ENCODE data around the gene CCDC34. TPM values are rescaled to one million over a fixed set of nuclear protein-coding genes. Genes with fewer than 3 reads are reported as not detected.

Gene CCDC34
- total and polyA plus RNA-seq, 9 donors = 13.7 to 29.6 (median 17.8) TPM

GRCh38 chr11:27295928-27296327, 67.1 kb downstream of the CCDC34 start:
- H3K27ac ChIP-seq (ENCODE audit: low read length) = peak overlapping the region; percentile 54
- no peak overlapping the region for H3K4me3 ChIP-seq (ENCODE audit: low read length)
- peak; percentile 79 for DNase-seq
- H3K9me3 ChIP-seq (replicated peaks; ENCODE audit: control insufficient read depth, low read depth, low read length) = peaks cover 8% of the 10 kb centered on the region
- H3K4me1 ChIP-seq (ENCODE audit: control insufficient read depth, insufficient read depth, low read length) = peaks cover 2% of the 10 kb centered on the region
- no peaks in the 10 kb centered on the region for H3K36me3 ChIP-seq (ENCODE audit: control insufficient read depth, insufficient read depth, low read length)
- no CpG with 5 or more reads among the region's 1 CpG for WGBS (ENCODE audit: insufficient coverage)
- H3K27me3 ChIP-seq (ENCODE audit: control insufficient read depth, insufficient read depth, low read length) = no peaks in the 10 kb centered on the region

DNA sequence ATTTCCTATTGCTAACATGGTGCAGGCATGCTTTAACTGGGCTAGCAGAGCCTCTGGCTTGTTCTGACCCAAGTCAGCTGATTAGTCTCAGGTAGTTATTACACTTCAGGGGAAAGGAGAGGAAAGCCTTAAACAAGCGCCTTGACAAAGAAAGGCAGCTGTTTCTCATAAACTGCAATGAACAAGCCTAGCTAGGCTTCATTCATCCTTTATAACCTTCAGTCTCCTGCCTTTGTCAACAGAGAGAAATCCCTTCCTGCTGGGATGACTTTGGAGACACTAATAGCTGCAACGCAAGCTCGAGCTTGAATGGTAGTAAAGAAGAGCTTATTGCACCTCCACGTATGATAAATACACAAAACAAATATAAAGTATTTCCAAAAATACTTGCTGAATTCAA, 68.4 kb downstream of the CCDC34 start:
- H3K27me3 ChIP-seq (ENCODE audit: control insufficient read depth, insufficient read depth, low read length) = no peaks in the 10 kb centered on the region
- no CpG with 5 or more reads among the region's 4 CpGs for WGBS (ENCODE audit: insufficient coverage)

DNA sequence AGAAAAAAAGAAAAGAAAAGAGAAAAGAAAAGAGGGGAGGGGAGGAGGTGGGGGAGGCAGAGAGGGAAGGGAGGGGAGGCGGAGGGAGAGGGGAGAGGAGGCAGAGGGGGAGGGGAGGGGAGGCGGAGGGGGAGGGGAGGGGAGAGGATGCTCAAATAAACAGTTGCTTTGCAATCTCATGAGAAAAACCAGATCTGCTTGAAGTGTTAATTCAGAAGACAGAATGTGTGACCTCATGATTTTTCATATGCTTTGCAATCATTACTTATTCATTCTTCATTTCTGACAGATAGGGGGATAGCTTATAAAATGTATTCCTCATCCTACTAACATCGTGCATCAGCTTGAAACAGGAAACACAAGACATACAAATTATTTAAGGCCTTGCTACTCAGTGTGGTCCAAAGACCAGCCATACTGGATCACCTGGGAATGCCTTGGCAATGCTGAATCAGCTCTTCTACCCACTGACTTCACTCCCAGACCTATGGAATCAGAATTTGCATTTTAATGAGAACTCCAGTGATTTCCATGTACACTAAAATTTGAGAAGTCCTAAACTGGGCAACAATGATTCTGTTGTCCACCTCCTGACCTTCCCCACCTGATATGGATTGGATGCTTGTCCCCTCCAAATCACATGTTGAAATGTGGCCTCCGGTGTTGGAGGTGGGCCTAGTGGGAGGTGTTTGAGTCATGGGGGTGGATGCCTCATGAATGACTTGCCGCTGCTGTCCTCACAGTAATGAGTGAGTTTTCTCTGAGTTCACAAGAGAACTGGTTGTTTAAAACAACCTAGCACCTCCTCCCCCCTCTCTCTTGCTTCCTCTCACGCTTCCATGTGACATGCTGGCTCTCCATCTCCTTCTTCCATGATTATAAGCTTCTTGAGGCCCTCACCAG, 69.2 kb downstream of the CCDC34 start:
- no peak for DNase-seq
- WGBS (ENCODE audit: insufficient coverage) = 57% methylated on average over 3 of the region's 6 CpGs
- Histone ChIP-seq H3K27ac (ENCODE audit: low read length) (no peak overlapping the region), H3K27me3 (ENCODE audit: control insufficient read depth, insufficient read depth, low read length) (no peaks in the 10 kb centered on the region), H3K36me3 (ENCODE audit: control insufficient read depth, insufficient read depth, low read length) (no peaks in the 10 kb centered on the region), H3K4me3 (ENCODE audit: low read length) (no peak overlapping the region), H3K4me1 (ENCODE audit: control insufficient read depth, insufficient read depth, low read length) (peaks cover 2% of the 10 kb centered on the region), H3K9me3 (replicated peaks; ENCODE audit: control insufficient read depth, low read depth, low read length) (peaks cover 9% of the 10 kb centered on the region)

More for the DNA sequence above, 68.4 kb downstream of the CCDC34 start:
- no peak overlapping the region for H3K27ac ChIP-seq (ENCODE audit: low read length)
- H3K4me1 ChIP-seq (ENCODE audit: control insufficient read depth, insufficient read depth, low read length) = peaks cover 2% of the 10 kb centered on the region
- no peak for DNase-seq
- H3K9me3 ChIP-seq (replicated peaks; ENCODE audit: control insufficient read depth, low read depth, low read length) = peaks cover 9% of the 10 kb centered on the region
- H3K36me3 ChIP-seq (ENCODE audit: control insufficient read depth, insufficient read depth, low read length) = no peaks in the 10 kb centered on the region
- H3K4me3 ChIP-seq (ENCODE audit: low read length) = no peak overlapping the region

- H3K27me3 ChIP-seq (ENCODE audit: control insufficient read depth, insufficient read depth, low read length) = no peaks in the 10 kb centered on the region
- H3K4me1 ChIP-seq (ENCODE audit: control insufficient read depth, insufficient read depth, low read length) = peaks cover 2% of the 10 kb centered on the region
- no peak overlapping the region for H3K27ac ChIP-seq (ENCODE audit: low read length)
- H3K36me3 ChIP-seq (ENCODE audit: control insufficient read depth, insufficient read depth, low read length) = no peaks in the 10 kb centered on the region
- peaks cover 9% of the 10 kb centered on the region for H3K9me3 ChIP-seq (replicated peaks; ENCODE audit: control insufficient read depth, low read depth, low read length)
- no CpG with 5 or more reads among the region's 2 CpGs for WGBS (ENCODE audit: insufficient coverage)
- H3K4me3 ChIP-seq (ENCODE audit: low read length) = no peak overlapping the region
- no peak for DNase-seq
These were observed 70.4 kb downstream of the CCDC34 start for GRCh38 chr11:27292637-27293010.

- DNase-seq = no peak
- no peaks in the 10 kb centered on the region for H3K27me3 ChIP-seq (ENCODE audit: control insufficient read depth, insufficient read depth, low read length)
- no peaks in the 10 kb centered on the region for H3K36me3 ChIP-seq (ENCODE audit: control insufficient read depth, insufficient read depth, low read length)
- H3K27ac ChIP-seq (ENCODE audit: low read length) = no peak overlapping the region
- peaks cover 2% of the 10 kb centered on the region for H3K4me1 ChIP-seq (ENCODE audit: control insufficient read depth, insufficient read depth, low read length)
- 81% methylated on average over 2 of the region's 5 CpGs for WGBS (ENCODE audit: insufficient coverage)
- peaks cover 9% of the 10 kb centered on the region for H3K9me3 ChIP-seq (replicated peaks; ENCODE audit: control insufficient read depth, low read depth, low read length)
- H3K4me3 ChIP-seq (ENCODE audit: low read length) = no peak overlapping the region
These were observed 70.9 kb downstream of the CCDC34 start for GRCh38 chr11:27291954-27292636.

DNA sequence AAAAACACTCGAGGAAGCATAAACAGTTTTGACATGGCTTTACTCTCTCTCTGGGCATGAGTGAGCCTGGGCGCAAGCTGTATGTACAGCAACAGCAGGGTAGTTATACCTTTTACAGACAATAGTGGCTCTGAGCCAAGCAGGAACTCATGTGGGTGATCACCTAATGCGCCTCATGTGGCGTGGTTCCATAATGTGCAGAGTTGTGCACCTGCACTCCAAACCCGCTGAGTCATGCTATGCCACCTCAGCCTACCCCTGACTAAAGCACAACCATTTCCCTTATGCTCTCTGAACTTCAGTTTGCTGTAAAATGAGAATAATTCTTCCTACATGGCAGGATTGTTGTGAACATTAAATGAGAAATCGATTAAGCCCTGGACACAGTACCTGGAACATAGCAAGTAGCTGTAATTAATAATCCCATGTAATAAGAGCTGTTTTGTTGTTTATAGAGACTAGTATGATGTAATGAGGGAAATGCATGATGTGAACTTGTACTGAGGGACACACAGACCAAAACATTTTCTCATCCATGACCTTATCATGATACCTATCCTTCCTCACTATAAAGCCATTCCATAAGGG, 71.6 kb downstream of the CCDC34 start:
- DNase-seq = no peak
- Histone ChIP-seq H3K27me3 (ENCODE audit: control insufficient read depth, insufficient read depth, low read length) (no peaks in the 10 kb centered on the region), H3K4me3 (ENCODE audit: low read length) (no peak overlapping the region), H3K27ac (ENCODE audit: low read length) (no peak overlapping the region), H3K4me1 (ENCODE audit: control insufficient read depth, insufficient read depth, low read length) (peaks cover 2% of the 10 kb centered on the region), H3K9me3 (replicated peaks; ENCODE audit: control insufficient read depth, low read depth, low read length) (peaks cover 9% of the 10 kb centered on the region), H3K36me3 (ENCODE audit: control insufficient read depth, insufficient read depth, low read length) (no peaks in the 10 kb centered on the region)
- WGBS (ENCODE audit: insufficient coverage) = 95% methylated on average over 4 of the region's 6 CpGs

- WGBS (ENCODE audit: insufficient coverage) = no CpG with 5 or more reads among the region's 4 CpGs
- Histone ChIP-seq H3K4me1 (ENCODE audit: control insufficient read depth, insufficient read depth, low read length) (peaks cover 5% of the 10 kb centered on the region), H3K4me3 (ENCODE audit: low read length) (no peak overlapping the region), H3K36me3 (ENCODE audit: control insufficient read depth, insufficient read depth, low read length) (no peaks in the 10 kb centered on the region), H3K27ac (ENCODE audit: low read length) (no peak overlapping the region), H3K9me3 (replicated peaks; ENCODE audit: control insufficient read depth, low read depth, low read length) (peaks cover 9% of the 10 kb centered on the region), H3K27me3 (ENCODE audit: control insufficient read depth, insufficient read depth, low read length) (no peaks in the 10 kb centered on the region)
- no peak for DNase-seq
These were observed 72.6 kb downstream of the CCDC34 start for GRCh38 chr11:27290261-27291050.

Other genes with a start within 250 kb of the CCDC34 start
- gene LGR4, start 109.6 kb upstream of the CCDC34 start, total RNA-seq = 29.6 TPM
- 10 to 100 TPM; 18.8 to 33.3 (median 26.5) TPM for gene LGR4, start 109.6 kb upstream of the CCDC34 start, polyA plus RNA-seq (ENCODE audit: insufficient read depth in 1 of 8, insufficient read length in 8 of 8, low replicate concordance in 1 of 8)
- gene LIN7C, start 143.6 kb upstream of the CCDC34 start, total RNA-seq = 14.2 TPM
- 10 to 100 TPM in 6 of 8 donors, 1 to 10 TPM in 2; 7.5 to 13.6 (median 11.2) TPM for gene LIN7C, start 143.6 kb upstream of the CCDC34 start, polyA plus RNA-seq (ENCODE audit: insufficient read depth in 1 of 8, insufficient read length in 8 of 8, low replicate concordance in 1 of 8)

Measured in muscle of leg (tissue), 11 donors.